Epidermal melanocyte (primary cell): ENCODE data around the gene TXNDC16.
"Not testable (repeated sequence)": the region's sequence is repeated elsewhere in the genome, so short reads cannot be mapped to it uniquely, and the experiment has no call there.

ENCODE experiments used
- DNase-seq: peaks from one replicate; pipeline ENCODE4 v3.0.0; 2011; ENCODE audit warnings: low spot score; ENCODE audit not compliant: insufficient read length

TXNDC16 gene

GRCh38 chr14:52545584-52546317 lies 6.6 kb downstream of the TXNDC16 start:
- DNase-seq = no peak

GRCh38 chr14:52538623-52539022 lies 13.7 kb downstream of the TXNDC16 start:
- no peak for DNase-seq

GRCh38 chr14:52536269-52536668 lies 16.0 kb downstream of the TXNDC16 start:
- DNase-seq = no peak

- no peak for DNase-seq
These were observed 20.8 kb downstream of the TXNDC16 start for GRCh38 chr14:52531481-52531880.

GRCh38 chr14:52527052-52527451 lies 25.3 kb downstream of the TXNDC16 start:
- no peak for DNase-seq

GRCh38 chr14:52522581-52523345 lies 29.5 kb downstream of the TXNDC16 start:
- no peak for DNase-seq

- DNase-seq = no peak
These were observed 30.3 kb downstream of the TXNDC16 start for GRCh38 chr14:52522033-52522432.

GRCh38 chr14:52514046-52514811 lies 38.1 kb downstream of the TXNDC16 start:
- no peak for DNase-seq

- no peak for DNase-seq
These were observed 39.1 kb downstream of the TXNDC16 start for GRCh38 chr14:52513249-52513648.

GRCh38 chr14:52494444-52494843 lies 57.9 kb downstream of the TXNDC16 start:
- DNase-seq = no peak

- DNase-seq = no peak
These were observed 66.8 kb downstream of the TXNDC16 start for GRCh38 chr14:52485350-52485960.

- DNase-seq = no peak
These were observed 70.4 kb downstream of the TXNDC16 start for GRCh38 chr14:52481864-52482263.

GRCh38 chr14:52473557-52473956 lies 78.7 kb downstream of the TXNDC16 start:
- DNase-seq = no peak

- DNase-seq = no peak
These were observed 79.6 kb downstream of the TXNDC16 start for GRCh38 chr14:52472728-52473127.

- DNase-seq = not testable (repeated sequence)
These were observed 80.1 kb downstream of the TXNDC16 start for GRCh38 chr14:52472251-52472650.

GRCh38 chr14:52467515-52468266 lies 84.6 kb downstream of the TXNDC16 start:
- no peak for DNase-seq

- DNase-seq = no peak
These were observed 88.1 kb downstream of the TXNDC16 start for GRCh38 chr14:52464175-52464574.

- no peak for DNase-seq
These were observed 88.9 kb downstream of the TXNDC16 start for GRCh38 chr14:52463375-52463774.

GRCh38 chr14:52461721-52462120 lies 90.6 kb downstream of the TXNDC16 start:
- no peak for DNase-seq

GRCh38 chr14:52458721-52459085 lies 93.6 kb downstream of the TXNDC16 start:
- DNase-seq = no peak

- no peak for DNase-seq
These were observed 94.9 kb downstream of the TXNDC16 start for GRCh38 chr14:52457411-52457810.
